ENCODE measurements around the gene KMT2C.

- TF ChIP-seq CTCF (IDR thresholded peaks at IDR 0.05 in 4 of 5, conservative IDR thresholded peaks at IDR 0.05 in 1 of 5) = no peak
- TF ChIP-seq POLR2A (IDR thresholded peaks at IDR 0.05) = no peak
These were observed 246.7 kb downstream of the KMT2C start for GRCh38 chr7:152189061-152189460.

Data from gastrocnemius medialis (tissue), 4 donors.